Thyroid gland (tissue), 4 donors: ENCODE data around the gene OSBPL1A. TPM values are rescaled to one million over a fixed set of nuclear protein-coding genes. Genes with fewer than 3 reads are reported as not detected.
A peak's percentile ranks its signal among the peaks of the same experiment; 100 is the strongest.

Source experiments
- DNase-seq, 2 donors: peaks; one replicate each; pipeline ENCODE4 v3.0.0-alpha.2; 2019
- H3K27ac ChIP-seq, 3 donors: fragments of 200-600 bp; sonication (generic); 1 replicate in 2 of 3; 2 replicates in 1 of 3; pipeline ENCODE4 v1.5.1; 2016 to 2019; ENCODE audit warnings: mild to moderate bottlenecking in 1 of 3, moderate library complexity in 1 of 3
- H3K27me3 ChIP-seq: fragments of 200-600 bp; sonication (generic); one replicate; pipeline ENCODE4 v1.5.1; 2019
- H3K36me3 ChIP-seq, 2 donors: fragments of 200-600 bp; sonication (generic); one replicate each; pipeline ENCODE4 v1.5.1; 2016 to 2019
- H3K4me1 ChIP-seq, 2 donors: fragments of 200-600 bp; sonication (generic); one replicate each; pipeline ENCODE4 v1.5.1; 2017 to 2019
- H3K4me3 ChIP-seq, 3 donors: fragments of 200-600 bp; sonication (generic); replicated peaks in 1 of 3; 1 replicate in 2 of 3; 2 replicates in 1 of 3; pipeline ENCODE4 v1.5.1; 2016; ENCODE audit warnings: mild to moderate bottlenecking in 1 of 3
- H3K9me3 ChIP-seq: fragments of 200-600 bp; sonication (generic); one replicate; pipeline ENCODE4 v1.5.1; 2017
- CTCF ChIP-seq, 6 experiments: fragments of 200-600 bp in 3 of 6; fragments of 450-650 bp in 3 of 6; sonication (generic) in 3 of 6; IDR thresholded peaks; one replicate each; pipeline ENCODE4 v1.5.1; 2016 to 2019; ENCODE audit warnings: antibody characterized with exemption in 6 of 6, mild to moderate bottlenecking in 2 of 6, inconsistent platforms in 1 of 6, moderate library complexity in 1 of 6
- POLR2A ChIP-seq, 2 donors: fragments of 450-650 bp; IDR thresholded peaks; one replicate each; pipeline ENCODE4 v1.6.1; 2017; ENCODE audit warnings: antibody characterized with exemption in 2 of 2, mild to moderate bottlenecking in 2 of 2, moderate library complexity in 1 of 2
- WGBS, 2 donors: methylation state at CpG; one replicate each; pipeline ENCODE4 v1.1.5; 2017; 5-methylcytosine and 5-hydroxymethylcytosine counted together
- intact Hi-C: fragments of 100-400 bp; cut with DNase I; formaldehyde crosslinking; loops from one replicate; pipeline ENCODE4 v1.15.1; 2023
- total RNA-seq, 4 donors: library from RNA; depleted of rRNA; stranded (reverse); fragments of >200 nt; gene quantifications; one replicate each; pipeline ENCODE4 v1.2.3, GENCODE V29; 2016

The OSBPL1A gene
- total RNA-seq, 4 donors from 2014 or later: 47.0 to 57.4 (median 48.2) TPM

- H3K9me3 ChIP-seq: no peaks in the 10 kb centered on the region
- TF ChIP-seq POLR2A (IDR thresholded peaks at IDR 0.05): no peak
- no peak for TF ChIP-seq CTCF (IDR thresholded peaks at IDR 0.05)
- no peak overlapping the region for H3K4me3 ChIP-seq
- intact Hi-C loops: no loop called here
- WGBS, 2 donors: 95 to 97% methylated on average over 3 of the region's 3 CpGs
- no peaks in the 10 kb centered on the region for H3K27me3 ChIP-seq
- H3K27ac ChIP-seq: no peak overlapping the region
- no peaks in the 10 kb centered on the region for H3K36me3 ChIP-seq
- peaks cover 7 to 8% of the 10 kb centered on the region in 2 donors for H3K4me1 ChIP-seq
- DNase-seq: no peak
Measured at GRCh38 chr18:24432618-24433017, 35.0 kb upstream of the OSBPL1A start.

- no peak for DNase-seq
- H3K27me3 ChIP-seq: no peaks in the 10 kb centered on the region
- no peak overlapping the region for H3K27ac ChIP-seq
- TF ChIP-seq CTCF (IDR thresholded peaks at IDR 0.05): no peak
- no peak for TF ChIP-seq POLR2A (IDR thresholded peaks at IDR 0.05)
- peaks cover 8 to 11% of the 10 kb centered on the region in 2 donors for H3K4me1 ChIP-seq
- intact Hi-C loops: loop anchor here (10.0 kb wide), 1 partner anchor 74 kb away; no protein-coding TSS in a partner anchor
- WGBS, 2 donors: 94 to 96% methylated on average over 4 of the region's 4 CpGs
- no peaks in the 10 kb centered on the region for H3K36me3 ChIP-seq
- no peak overlapping the region for H3K4me3 ChIP-seq
- H3K9me3 ChIP-seq: no peaks in the 10 kb centered on the region
Measured at GRCh38 chr18:24429188-24429587, 31.6 kb upstream of the OSBPL1A start.

GRCh38 chr18:24428709-24429108 is 31.1 kb upstream of the OSBPL1A start:
- Histone ChIP-seq H3K27me3 (no peaks in the 10 kb centered on the region), H3K4me1 (peaks cover 8 to 11% of the 10 kb centered on the region in 2 donors), H3K4me3 (no peak overlapping the region), H3K36me3 (no peaks in the 10 kb centered on the region), H3K27ac (no peak overlapping the region), H3K9me3 (no peaks in the 10 kb centered on the region)
- intact Hi-C loops: loop anchor here (10.0 kb wide), 1 partner anchor 74 kb away; no protein-coding TSS in a partner anchor
- 80 to 83% methylated on average over 3 of the region's 3 CpGs for WGBS, 2 donors
- no peak for DNase-seq
- TF ChIP-seq POLR2A (IDR thresholded peaks at IDR 0.05) (no peak), CTCF (IDR thresholded peaks at IDR 0.05) (peak in 1 of 6 experiments; percentile 16)

GRCh38 chr18:24427484-24427883 is 29.9 kb upstream of the OSBPL1A start:
- Histone ChIP-seq H3K4me3 (peak overlapping the region in 2 of 3 donors; percentile 59 to 76), H3K27ac (no peak overlapping the region), H3K9me3 (no peaks in the 10 kb centered on the region), H3K4me1 (peaks cover 8 to 11% of the 10 kb centered on the region in 2 donors), H3K27me3 (no peaks in the 10 kb centered on the region), H3K36me3 (no peaks in the 10 kb centered on the region)
- 45 to 50% methylated on average over 3 of the region's 3 CpGs for WGBS, 2 donors
- intact Hi-C loops: loop anchor here (10.0 kb wide), 1 partner anchor 73 kb away; no protein-coding TSS in a partner anchor
- peak in 1 of 2 donors; percentile 2 for DNase-seq
- TF ChIP-seq CTCF (IDR thresholded peaks at IDR 0.05) (no peak), POLR2A (IDR thresholded peaks at IDR 0.05) (no peak)

- Histone ChIP-seq H3K36me3 (no peaks in the 10 kb centered on the region), H3K4me1 (peaks cover 8 to 11% of the 10 kb centered on the region in 2 donors), H3K27me3 (no peaks in the 10 kb centered on the region), H3K9me3 (no peaks in the 10 kb centered on the region), H3K27ac (peak within 1 kb of the TSS; percentile 41 to 84 (median 73)), H3K4me3 (peak within 1 kb of the TSS; percentile 59 to 90 (median 76))
- WGBS, 2 donors: 3 to 5% methylated on average over 18 to 45 of the region's 82 CpGs
- TF ChIP-seq CTCF (IDR thresholded peaks at IDR 0.05) (no peak), POLR2A (IDR thresholded peaks at IDR 0.05) (peak in 1 of 2 donors; percentile 82)
- DNase-seq: peak; percentile 84 to 86
- intact Hi-C loops: loop anchor here (10.0 kb wide), 1 partner anchor 72 kb away; no protein-coding TSS in a partner anchor
Measured at GRCh38 chr18:24426398-24427294, 29.0 kb upstream of the OSBPL1A start, which contains the start of gene IMPACT. IMPACT (plus strand) TSS chr18:24426670; CDS start chr18:24426757, 87 bp downstream.
